Activated naive CD4-positive, alpha-beta T cell treated with anti-CD3 and anti-CD28 coated beads, Interleukin-2, amount 50 U/mL, for 72 hours (primary cell): ENCODE measurements around the gene WNT5B. TPM values are rescaled to one million over a fixed set of nuclear protein-coding genes. Genes with fewer than 3 reads are reported as not detected.
A peak's percentile ranks its signal among the peaks of the same experiment; 100 is the strongest.
"Not testable (repeated sequence)": the region's sequence is repeated elsewhere in the genome, so short reads cannot be mapped to it uniquely, and the experiment has no call there.

Source experiments
- ATAC-seq, 2 donors: fragments of 150-1000 bp; cut with Tn5 transposase; 2 replicates each; pipeline ENCODE4 v1.10.0; 2021; ENCODE audit warnings: mild to moderate bottlenecking in 2 of 2, moderate library complexity in 2 of 2
- DNase-seq, 2 donors: peaks; one replicate each; pipeline ENCODE4 v3.0.0; 2021 to 2022; ENCODE audit warnings: low spot score in 2 of 2
- H3K27ac Mint-ChIP-seq, 2 donors: one replicate each; pipeline ENCODE4 v1.8.0; 2022; ENCODE audit warnings: mild to moderate bottlenecking in 2 of 2, mixed read lengths in 2 of 2
- H3K36me3 Mint-ChIP-seq, 2 donors: one replicate each; pipeline ENCODE4 v1.8.0; 2022; ENCODE audit warnings: mixed read lengths in 2 of 2
- H3K9me3 Mint-ChIP-seq, 2 donors: one replicate each; pipeline ENCODE4 v1.8.0; 2022; ENCODE audit warnings: mixed read lengths in 2 of 2
- total RNA-seq, 2 donors: library from RNA; stranded (reverse); gene quantifications; one replicate each; pipeline ENCODE4 v1.2.3, GENCODE V29; 2022

Gene WNT5B
- total RNA-seq, 2 donors from 2014 or later: 0.18 TPM; not detected in 1

GRCh38 chr12:1594006-1594260 is 35.1 kb upstream of the WNT5B start:
- Mint-ChIP-seq H3K36me3 (peaks cover 33 to 35% of the 10 kb centered on the region in 2 donors), H3K9me3 (peaks cover 0 to 6% of the 10 kb centered on the region in 2 donors), H3K27ac (no peak overlapping the region)
- DNase-seq (no peak), ATAC-seq (no peak)

- Mint-ChIP-seq H3K9me3 (peaks cover 0 to 6% of the 10 kb centered on the region in 2 donors), H3K27ac (peak within 1 kb of the TSS; percentile 95 to 98), H3K36me3 (peaks cover 33 to 35% of the 10 kb centered on the region in 2 donors)
- DNase-seq (peak; percentile 88 to 92), ATAC-seq (peak; percentile 61 to 75)
Measured at GRCh38 chr12:1594261-1595025, 34.6 kb upstream of the WNT5B start, which contains the start of gene FBXL14. TSS of gene FBXL14 (minus strand) at chr12:1594581. CDS start at chr12:1594066, 515 bp downstream.

GRCh38 chr12:1595026-1595561 is 33.9 kb upstream of the WNT5B start:
- Mint-ChIP-seq H3K27ac (peak overlapping the region; percentile 92 to 98), H3K9me3 (peaks cover 0 to 6% of the 10 kb centered on the region in 2 donors), H3K36me3 (peaks cover 33 to 35% of the 10 kb centered on the region in 2 donors)
- ATAC-seq (no peak), DNase-seq (no peak)

GRCh38 chr12:1595690-1596347 is 33.2 kb upstream of the WNT5B start:
- ATAC-seq (no peak), DNase-seq (no peak)
- Mint-ChIP-seq H3K36me3 (peaks cover 30 to 31% of the 10 kb centered on the region in 2 donors), H3K9me3 (peaks cover 0 to 6% of the 10 kb centered on the region in 2 donors), H3K27ac (peak overlapping the region; percentile 72 to 92)

GRCh38 chr12:1598757-1599156 is 30.3 kb upstream of the WNT5B start:
- ATAC-seq: no peak
- no peak for DNase-seq
- peaks cover 0 to 6% of the 10 kb centered on the region in 2 donors for H3K9me3 Mint-ChIP-seq
- H3K27ac Mint-ChIP-seq: no peak overlapping the region
- H3K36me3 Mint-ChIP-seq: peaks cover 9 to 17% of the 10 kb centered on the region in 2 donors

GRCh38 chr12:1602706-1603105 is 26.3 kb upstream of the WNT5B start:
- DNase-seq, H3K9me3 Mint-ChIP-seq, ATAC-seq, H3K36me3 Mint-ChIP-seq: not testable (repeated sequence)
- peak overlapping the region in 1 of 2 donors; percentile 92 for H3K27ac Mint-ChIP-seq

GRCh38 chr12:1603269-1603993 is 25.6 kb upstream of the WNT5B start:
- DNase-seq: no peak
- ATAC-seq: no peak
- H3K27ac Mint-ChIP-seq: peak overlapping the region; percentile 91 to 92
- H3K9me3 Mint-ChIP-seq: peaks cover 0 to 5% of the 10 kb centered on the region in 2 donors
- H3K36me3 Mint-ChIP-seq: peaks cover 0 to 7% of the 10 kb centered on the region in 2 donors

- Mint-ChIP-seq H3K27ac (peak overlapping the region in 1 of 2 donors; percentile 10), H3K36me3 (peaks cover 0 to 7% of the 10 kb centered on the region in 2 donors), H3K9me3 (no peaks in the 10 kb centered on the region)
- DNase-seq: no peak
- ATAC-seq: no peak
Measured at GRCh38 chr12:1604464-1604863, 24.6 kb upstream of the WNT5B start.

GRCh38 chr12:1605129-1606020 is 23.7 kb upstream of the WNT5B start:
- peak; percentile 63 to 69 for DNase-seq
- peaks cover 0 to 7% of the 10 kb centered on the region in 2 donors for H3K36me3 Mint-ChIP-seq
- ATAC-seq: peak; percentile 65 to 69
- peak overlapping the region; percentile 32 to 43 for H3K27ac Mint-ChIP-seq
- no peaks in the 10 kb centered on the region for H3K9me3 Mint-ChIP-seq

- DNase-seq: peak; percentile 65 to 74
- no peaks in the 10 kb centered on the region for H3K9me3 Mint-ChIP-seq
- peak overlapping the region in 1 of 2 donors; percentile 43 for H3K27ac Mint-ChIP-seq
- ATAC-seq: peak; percentile 60 to 82
- H3K36me3 Mint-ChIP-seq: peaks cover 0 to 7% of the 10 kb centered on the region in 2 donors
Measured at GRCh38 chr12:1606021-1606622, 22.9 kb upstream of the WNT5B start.

- H3K27ac Mint-ChIP-seq: no peak overlapping the region
Measured at GRCh38 chr12:1607940-1608712, 20.9 kb upstream of the WNT5B start.

GRCh38 chr12:1608713-1609119 is 20.3 kb upstream of the WNT5B start:
- H3K9me3 Mint-ChIP-seq: no peaks in the 10 kb centered on the region
- DNase-seq (no peak), ATAC-seq (no peak)
- no peaks in the 10 kb centered on the region for H3K36me3 Mint-ChIP-seq
- no peak overlapping the region for H3K27ac Mint-ChIP-seq

More at GRCh38 chr12:1607940-1608712, 20.9 kb upstream of the WNT5B start:
- Mint-ChIP-seq H3K9me3 (no peaks in the 10 kb centered on the region), H3K36me3 (no peaks in the 10 kb centered on the region)
- DNase-seq: no peak
- no peak for ATAC-seq

GRCh38 chr12:1610072-1610643 is 18.9 kb upstream of the WNT5B start:
- DNase-seq (no peak), ATAC-seq (no peak)
- Mint-ChIP-seq H3K27ac (no peak overlapping the region), H3K36me3 (no peaks in the 10 kb centered on the region), H3K9me3 (no peaks in the 10 kb centered on the region)

GRCh38 chr12:1611803-1612572 is 17.0 kb upstream of the WNT5B start:
- ATAC-seq: no peak
- Mint-ChIP-seq H3K9me3 (no peaks in the 10 kb centered on the region), H3K27ac (no peak overlapping the region), H3K36me3 (no peaks in the 10 kb centered on the region)
- no peak for DNase-seq
